ENCODE measurements around the gene ECHDC3. TPM values are rescaled to one million over a fixed set of nuclear protein-coding genes. Genes with fewer than 3 reads are reported as not detected.

ECHDC3 gene
- total and polyA plus RNA-seq, 2 of the 13 experiments (the other 11 are each of a cell fraction or from before 2014, with no cell fraction given): not detected

DNA sequence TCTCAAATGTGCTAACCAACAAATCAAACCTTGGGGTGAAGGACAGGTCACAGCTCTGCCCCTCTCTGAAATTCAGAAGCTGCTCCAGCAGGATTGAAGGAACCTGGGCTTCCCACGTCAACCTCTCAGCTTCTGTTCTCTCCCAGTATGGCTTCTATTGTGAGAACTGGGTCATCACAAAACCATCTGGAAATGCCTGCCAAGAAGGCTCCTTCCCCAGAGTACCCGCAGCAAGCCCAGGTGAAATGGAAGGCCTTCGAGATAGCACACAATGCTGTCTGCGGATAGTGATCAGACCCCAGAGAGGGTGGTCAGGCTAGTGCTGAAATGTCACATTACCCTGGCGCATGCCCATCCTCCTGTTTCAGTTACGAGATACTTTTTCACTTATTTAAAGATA lies 64.5 kb downstream of the ECHDC3 start:
- ChIA-PET CTCF (ENCODE audit: low intra/inter-chr PET ratio, low total read pairs) (no interaction called here), POLR2A (no interaction called here)
- in situ Hi-C loops (cut with HindIII; ENCODE audit: extremely low pct_ligation_motif_present, low pct_unique_long_range_greater_than_20kb) (no loop called here), intact Hi-C loops (cut with micrococcal nuclease; ENCODE audit: unreplicated experiment) (no loop called here)
- H3K9me3 ChIP-seq (ENCODE audit: low read length): no peaks in the 10 kb centered on the region
- no peak overlapping the region for H3K4me3 ChIP-seq (replicated peaks in 1 of 3; ENCODE audit: insufficient read depth in 1 of 3, low read depth in 2 of 3, low read length in 3 of 3)
- H3K27me3 ChIP-seq (ENCODE audit: control insufficient read depth in 1 of 2, insufficient read depth in 2 of 2, low read length in 2 of 2): peaks cover 2 to 29% of the 10 kb centered on the region in 2 experiments; a peak in 3 of 5 replicates
- peaks cover 31% of the 10 kb centered on the region for H3K4me1 ChIP-seq (ENCODE audit: insufficient read depth, low read length)
- no peak overlapping the region for H2AFZ ChIP-seq (ENCODE audit: low read length)
- H3K36me3 ChIP-seq (replicated peaks in 1 of 2; ENCODE audit: control insufficient read depth in 1 of 2, insufficient read depth in 2 of 2, low read length in 2 of 2): no peaks in the 10 kb centered on the region
- H4K20me1 ChIP-seq (ENCODE audit: insufficient read depth, low read length): no peaks in the 10 kb centered on the region
- no peak overlapping the region for H3K9ac ChIP-seq (ENCODE audit: insufficient read depth, low read depth, low read length)
- ATAC-seq (no peak), DNase-seq (ENCODE audit: low spot score) (no peak), FAIRE-seq (no peak)
- no peak overlapping the region for H3K27ac ChIP-seq (ENCODE audit: extremely low read length, insufficient read depth, low read length)
- no TSS peak for BruUV-seq (replicated peaks)
- no peaks in the 10 kb centered on the region for H3K79me2 ChIP-seq (ENCODE audit: insufficient read depth, low read length)
- H3K4me2 ChIP-seq (ENCODE audit: low read depth, low read length): no peak overlapping the region
- 62% methylated on average over 6 of the region's 6 CpGs for WGBS (ENCODE audit: low lambda C conversion rate)
- TF ChIP-seq, protein P1, sequence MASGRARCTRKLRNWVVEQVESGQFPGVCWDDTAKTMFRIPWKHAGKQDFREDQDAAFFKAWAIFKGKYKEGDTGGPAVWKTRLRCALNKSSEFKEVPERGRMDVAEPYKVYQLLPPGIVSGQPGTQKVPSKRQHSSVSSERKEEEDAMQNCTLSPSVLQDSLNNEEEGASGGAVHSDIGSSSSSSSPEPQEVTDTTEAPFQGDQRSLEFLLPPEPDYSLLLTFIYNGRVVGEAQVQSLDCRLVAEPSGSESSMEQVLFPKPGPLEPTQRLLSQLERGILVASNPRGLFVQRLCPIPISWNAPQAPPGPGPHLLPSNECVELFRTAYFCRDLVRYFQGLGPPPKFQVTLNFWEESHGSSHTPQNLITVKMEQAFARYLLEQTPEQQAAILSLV (CRISPR knock-in tag; IDR thresholded peaks at IDR 0.05; ENCODE audit: borderline replicate concordance): no peak
- no peak for TF ChIP-seq NONO (IDR thresholded peaks at IDR 0.05)
- TF ChIP-seq NONO (CRISPR knock-in tag; conservative IDR thresholded peaks at IDR 0.05): no peak
- TF ChIP-seq, protein P2, sequence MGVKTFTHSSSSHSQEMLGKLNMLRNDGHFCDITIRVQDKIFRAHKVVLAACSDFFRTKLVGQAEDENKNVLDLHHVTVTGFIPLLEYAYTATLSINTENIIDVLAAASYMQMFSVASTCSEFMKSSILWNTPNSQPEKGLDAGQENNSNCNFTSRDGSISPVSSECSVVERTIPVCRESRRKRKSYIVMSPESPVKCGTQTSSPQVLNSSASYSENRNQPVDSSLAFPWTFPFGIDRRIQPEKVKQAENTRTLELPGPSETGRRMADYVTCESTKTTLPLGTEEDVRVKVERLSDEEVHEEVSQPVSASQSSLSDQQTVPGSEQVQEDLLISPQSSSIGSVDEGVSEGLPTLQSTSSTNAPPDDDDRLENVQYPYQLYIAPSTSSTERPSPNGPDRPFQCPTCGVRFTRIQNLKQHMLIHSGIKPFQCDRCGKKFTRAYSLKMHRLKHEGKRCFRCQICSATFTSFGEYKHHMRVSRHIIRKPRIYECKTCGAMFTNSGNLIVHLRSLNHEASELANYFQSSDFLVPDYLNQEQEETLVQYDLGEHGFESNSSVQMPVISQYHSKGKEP (CRISPR knock-in tag; IDR thresholded peaks at IDR 0.05): no peak
- TF ChIP-seq, protein P3, sequence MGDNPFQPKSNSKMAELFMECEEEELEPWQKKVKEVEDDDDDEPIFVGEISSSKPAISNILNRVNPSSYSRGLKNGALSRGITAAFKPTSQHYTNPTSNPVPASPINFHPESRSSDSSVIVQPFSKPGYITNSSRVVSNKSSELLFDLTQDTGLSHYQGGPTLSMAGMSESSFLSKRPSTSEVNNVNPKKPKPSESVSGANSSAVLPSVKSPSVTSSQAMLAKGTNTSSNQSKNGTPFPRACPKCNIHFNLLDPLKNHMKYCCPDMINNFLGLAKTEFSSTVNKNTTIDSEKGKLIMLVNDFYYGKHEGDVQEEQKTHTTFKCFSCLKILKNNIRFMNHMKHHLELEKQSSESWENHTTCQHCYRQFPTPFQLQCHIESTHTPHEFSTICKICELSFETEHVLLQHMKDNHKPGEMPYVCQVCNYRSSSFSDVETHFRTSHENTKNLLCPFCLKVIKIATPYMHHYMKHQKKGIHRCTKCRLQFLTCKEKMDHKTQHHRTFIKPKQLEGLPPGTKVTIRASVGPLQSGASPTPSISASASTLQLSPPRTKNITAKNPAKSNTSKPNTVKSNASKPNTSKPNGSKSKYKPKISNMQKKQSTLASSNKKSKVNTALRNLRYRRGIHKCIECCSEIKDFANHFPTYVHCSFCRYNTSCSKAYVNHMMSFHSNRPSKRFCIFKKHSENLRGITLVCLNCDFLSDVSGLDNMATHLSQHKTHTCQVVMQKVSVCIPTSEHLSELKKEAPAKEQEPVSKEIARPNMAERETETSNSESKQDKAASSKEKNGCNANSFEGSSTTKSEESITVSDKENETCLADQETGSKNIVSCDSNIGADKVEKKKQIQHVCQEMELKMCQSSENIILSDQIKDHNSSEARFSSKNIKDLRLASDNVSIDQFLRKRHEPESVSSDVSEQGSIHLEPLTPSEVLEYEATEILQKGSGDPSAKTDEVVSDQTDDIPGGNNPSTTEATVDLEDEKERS (CRISPR knock-in tag; IDR thresholded peaks at IDR 0.05): no peak
- no peak for TF ChIP-seq BRCA1 (CRISPR knock-in tag; IDR thresholded peaks at IDR 0.05)
- no peak for TF ChIP-seq HNRNPK (IDR thresholded peaks at IDR 0.05; ENCODE audit: low read depth, low read length, poor library complexity, severe bottlenecking)
- TF ChIP-seq ZFX (CRISPR knock-in tag; IDR thresholded peaks at IDR 0.05; ENCODE audit: low read depth): no peak
- no peak for TF ChIP-seq ZBTB8A (CRISPR knock-in tag; IDR thresholded peaks at IDR 0.05; ENCODE audit: borderline replicate concordance, low read depth)
- TF ChIP-seq RFXANK (CRISPR knock-in tag; IDR thresholded peaks at IDR 0.05): no peak
- no peak for TF ChIP-seq PLRG1 (conservative IDR thresholded peaks at IDR 0.05)
- TF ChIP-seq GTF3A (CRISPR knock-in tag; conservative IDR thresholded peaks at IDR 0.05): no peak
- TF ChIP-seq, protein P4, sequence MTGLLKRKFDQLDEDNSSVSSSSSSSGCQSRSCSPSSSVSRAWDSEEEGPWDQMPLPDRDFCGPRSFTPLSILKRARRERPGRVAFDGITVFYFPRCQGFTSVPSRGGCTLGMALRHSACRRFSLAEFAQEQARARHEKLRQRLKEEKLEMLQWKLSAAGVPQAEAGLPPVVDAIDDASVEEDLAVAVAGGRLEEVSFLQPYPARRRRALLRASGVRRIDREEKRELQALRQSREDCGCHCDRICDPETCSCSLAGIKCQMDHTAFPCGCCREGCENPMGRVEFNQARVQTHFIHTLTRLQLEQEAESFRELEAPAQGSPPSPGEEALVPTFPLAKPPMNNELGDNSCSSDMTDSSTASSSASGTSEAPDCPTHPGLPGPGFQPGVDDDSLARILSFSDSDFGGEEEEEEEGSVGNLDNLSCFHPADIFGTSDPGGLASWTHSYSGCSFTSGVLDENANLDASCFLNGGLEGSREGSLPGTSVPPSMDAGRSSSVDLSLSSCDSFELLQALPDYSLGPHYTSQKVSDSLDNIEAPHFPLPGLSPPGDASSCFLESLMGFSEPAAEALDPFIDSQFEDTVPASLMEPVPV (CRISPR knock-in tag; IDR thresholded peaks at IDR 0.05): no peak
- TF ChIP-seq, protein P5, sequence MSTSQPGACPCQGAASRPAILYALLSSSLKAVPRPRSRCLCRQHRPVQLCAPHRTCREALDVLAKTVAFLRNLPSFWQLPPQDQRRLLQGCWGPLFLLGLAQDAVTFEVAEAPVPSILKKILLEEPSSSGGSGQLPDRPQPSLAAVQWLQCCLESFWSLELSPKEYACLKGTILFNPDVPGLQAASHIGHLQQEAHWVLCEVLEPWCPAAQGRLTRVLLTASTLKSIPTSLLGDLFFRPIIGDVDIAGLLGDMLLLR (CRISPR knock-in tag; IDR thresholded peaks at IDR 0.05): no peak

Data from HepG2 (cell line).